ENCODE measurements around the gene TMED1.

TMED1 gene

DNA sequence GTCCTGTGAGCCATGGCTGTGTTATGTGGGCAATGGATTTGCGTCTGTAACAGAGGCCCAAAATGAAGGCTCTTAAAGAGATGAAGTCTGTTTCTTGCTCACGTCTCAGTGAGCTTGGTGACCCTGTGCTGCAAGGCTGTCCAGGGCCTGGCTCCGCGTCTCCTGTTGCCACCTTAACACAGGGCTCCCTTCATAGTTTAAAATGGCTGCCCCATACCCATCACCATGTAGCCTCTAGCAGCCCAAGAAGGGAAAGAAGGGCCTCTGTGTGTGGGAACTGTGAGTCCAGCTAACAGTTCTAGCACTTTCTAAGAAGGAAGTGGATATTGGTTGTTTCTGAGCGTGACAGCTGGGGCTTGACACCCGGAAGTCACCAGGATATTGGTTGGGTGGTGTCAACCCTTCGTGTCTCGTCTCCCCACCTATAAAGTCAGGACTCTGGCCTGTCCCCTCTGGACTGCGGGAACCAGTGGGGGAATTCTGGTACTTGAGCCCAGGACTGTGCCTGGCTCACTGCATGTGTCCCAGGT, 20.9 kb downstream of the TMED1 start:
- Histone ChIP-seq H3K9ac (ENCODE audit: insufficient read length) (no peak overlapping the region), H3K9me3 (ENCODE audit: low read depth, low read length) (no peaks in the 10 kb centered on the region), H3K4me3 (no peak overlapping the region), H3K36me3 (ENCODE audit: insufficient read depth, low read length) (peaks cover 26% of the 10 kb centered on the region), H3K27ac (peak overlapping the region; percentile 68; the same call in 1 of the 2 replicates)
- TF ChIP-seq EZH2 (IDR thresholded peaks at IDR 0.05) (no peak), FOXP2 (optimal IDR thresholded peaks at IDR 0.05; ENCODE audit: control extremely low read depth, extremely low read length, insufficient read depth) (no peak), POLR2AphosphoS5 (IDR thresholded peaks at IDR 0.05; ENCODE audit: borderline replicate concordance, low read depth, low read length) (no peak)
- DNase-seq (ENCODE audit: low read depth, low spot score), result no peak

DNA sequence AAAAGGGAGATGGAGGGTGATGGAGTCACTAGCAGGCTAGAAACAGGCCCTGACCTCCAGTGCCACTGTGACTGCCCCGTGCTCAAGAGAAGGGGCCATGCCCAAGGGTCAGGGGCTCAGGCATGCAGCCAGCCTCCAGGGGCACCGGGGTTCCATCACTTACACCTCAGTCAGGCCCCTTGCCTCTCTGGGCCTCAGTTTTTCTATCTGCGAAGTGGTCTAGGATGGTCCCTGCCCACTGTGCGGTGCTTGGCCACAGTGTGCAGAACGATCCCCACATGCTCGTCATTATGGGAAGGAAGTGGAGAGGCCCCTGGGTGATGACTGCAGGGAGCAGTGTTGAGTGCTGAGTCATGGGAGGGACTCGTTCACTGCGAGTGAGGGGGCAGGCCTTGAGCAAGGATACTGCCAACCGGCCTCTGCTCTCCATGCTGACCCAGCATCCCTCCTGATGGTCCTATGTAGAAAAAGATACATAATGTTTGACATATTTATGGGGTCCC, 23.1 kb downstream of the TMED1 start:
- DNase-seq (ENCODE audit: low read depth, low spot score), result no peak
- peaks cover 24% of the 10 kb centered on the region for H3K36me3 ChIP-seq (ENCODE audit: insufficient read depth, low read length)
- H3K9me3 ChIP-seq (ENCODE audit: low read depth, low read length), result no peaks in the 10 kb centered on the region
- H3K9ac ChIP-seq (ENCODE audit: insufficient read length), result peak overlapping the region; percentile 54
- peak overlapping the region; percentile 94 for H3K27ac ChIP-seq
- H3K4me3 ChIP-seq, result no peak overlapping the region
- TF ChIP-seq FOXP2 (optimal IDR thresholded peaks at IDR 0.05; ENCODE audit: control extremely low read depth, extremely low read length, insufficient read depth) (no peak), EZH2 (IDR thresholded peaks at IDR 0.05) (no peak), POLR2AphosphoS5 (IDR thresholded peaks at IDR 0.05; ENCODE audit: borderline replicate concordance, low read depth, low read length) (no peak; the same call in 1 of the 2 replicates)

DNA sequence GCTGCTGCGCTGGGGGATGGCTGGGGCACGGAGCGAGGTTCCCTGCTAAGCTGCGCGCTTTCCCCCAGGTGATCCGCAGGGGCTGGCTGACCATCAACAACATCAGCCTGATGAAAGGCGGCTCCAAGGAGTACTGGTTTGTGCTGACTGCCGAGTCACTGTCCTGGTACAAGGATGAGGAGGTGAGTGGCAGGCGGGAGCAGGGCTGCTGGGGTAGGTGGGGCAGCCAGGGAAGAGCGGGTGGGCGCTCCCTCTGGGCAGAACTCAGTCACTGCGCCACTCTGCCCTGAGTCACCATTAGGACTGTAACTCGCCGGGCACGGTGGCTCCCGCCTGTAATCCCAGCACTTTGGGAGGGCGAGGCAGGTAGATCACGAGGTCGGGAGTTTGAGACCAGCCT, 23.8 kb downstream of the TMED1 start:
- Histone ChIP-seq H3K9ac (ENCODE audit: insufficient read length) (no peak overlapping the region), H3K27ac (peak overlapping the region; percentile 68), H3K9me3 (ENCODE audit: low read depth, low read length) (no peaks in the 10 kb centered on the region), H3K4me3 (no peak overlapping the region), H3K36me3 (ENCODE audit: insufficient read depth, low read length) (peaks cover 24% of the 10 kb centered on the region)
- no peak for TF ChIP-seq EZH2 (IDR thresholded peaks at IDR 0.05)
- no peak for TF ChIP-seq POLR2AphosphoS5 (IDR thresholded peaks at IDR 0.05; ENCODE audit: borderline replicate concordance, low read depth, low read length)
- TF ChIP-seq FOXP2 (optimal IDR thresholded peaks at IDR 0.05; ENCODE audit: control extremely low read depth, extremely low read length, insufficient read depth), result no peak
- DNase-seq (ENCODE audit: low read depth, low spot score), result no peak

DNA sequence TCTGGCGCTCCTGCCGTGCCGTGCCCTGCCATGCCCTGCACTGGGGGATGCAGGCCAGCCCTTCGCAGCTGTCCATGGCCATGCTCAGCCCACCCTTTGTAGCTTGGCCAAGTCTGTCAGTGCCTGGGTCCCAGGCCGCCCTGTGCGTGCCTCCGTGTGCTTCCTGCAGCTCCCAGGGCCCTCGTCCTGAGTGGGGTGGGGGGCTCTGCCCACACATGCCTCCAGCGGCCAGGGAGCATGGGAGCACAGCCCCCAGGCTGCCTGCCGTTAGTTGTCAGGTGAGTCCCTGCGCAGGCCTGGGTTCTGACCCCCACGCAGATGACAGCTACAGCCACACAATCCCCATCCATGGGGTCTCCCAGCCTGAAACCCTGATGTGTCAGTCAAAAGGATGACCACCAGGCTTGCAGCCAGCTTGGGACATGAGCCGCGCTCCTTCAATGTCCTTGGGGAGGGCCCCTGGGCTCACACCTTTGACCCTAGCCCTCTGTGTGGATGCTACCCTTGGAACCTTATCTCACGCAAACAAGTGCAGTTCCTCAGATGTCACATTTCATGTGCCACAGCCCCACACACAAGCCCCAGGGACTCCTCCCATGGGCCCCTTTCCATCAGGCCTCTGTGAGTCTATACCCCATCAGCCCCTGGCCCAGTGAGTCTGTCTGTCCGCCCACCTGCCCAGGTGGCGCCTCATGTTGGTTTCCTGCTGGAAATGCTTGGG, 24.5 kb downstream of the TMED1 start:
- Histone ChIP-seq H3K36me3 (ENCODE audit: insufficient read depth, low read length) (peaks cover 24% of the 10 kb centered on the region), H3K9ac (ENCODE audit: insufficient read length) (no peak overlapping the region), H3K4me3 (no peak overlapping the region), H3K27ac (peak overlapping the region; percentile 68), H3K9me3 (ENCODE audit: low read depth, low read length) (no peaks in the 10 kb centered on the region)
- DNase-seq (ENCODE audit: low read depth, low spot score), result no peak
- TF ChIP-seq POLR2AphosphoS5 (IDR thresholded peaks at IDR 0.05; ENCODE audit: borderline replicate concordance, low read depth, low read length) (no peak), FOXP2 (optimal IDR thresholded peaks at IDR 0.05; ENCODE audit: control extremely low read depth, extremely low read length, insufficient read depth) (no peak), EZH2 (IDR thresholded peaks at IDR 0.05) (no peak)

DNA sequence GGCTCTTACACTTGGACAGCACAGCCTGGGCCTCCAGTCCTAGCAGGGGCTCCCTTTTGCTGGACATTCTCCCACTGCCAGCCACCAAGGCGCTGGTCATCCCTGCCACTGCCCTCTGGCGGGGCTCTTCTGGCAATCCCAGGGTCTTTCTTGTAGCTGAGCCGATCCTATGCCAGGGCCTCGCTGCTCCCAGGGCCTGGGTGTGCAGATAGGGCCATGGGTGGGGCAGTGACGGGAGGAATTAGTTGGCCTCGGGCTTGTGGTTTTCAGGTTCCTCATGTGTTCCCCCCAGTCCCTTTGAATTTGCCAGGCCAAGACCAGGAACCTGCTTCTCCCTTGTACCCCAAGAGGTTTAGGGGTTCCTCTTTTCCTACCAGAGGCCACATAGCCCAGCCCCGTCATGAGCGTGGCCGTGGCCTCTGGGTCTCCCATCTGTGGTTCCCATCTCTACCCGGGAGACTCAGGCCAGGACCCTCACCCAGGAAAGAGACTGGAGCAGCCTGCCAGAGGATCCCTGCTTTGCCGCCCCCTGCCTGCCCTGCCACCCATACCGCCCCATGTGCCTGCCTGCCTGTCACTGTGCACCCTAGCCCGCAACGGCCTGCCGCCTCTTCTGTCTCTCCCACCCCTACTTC, 26.2 kb downstream of the TMED1 start:
- no peak overlapping the region for H3K4me3 ChIP-seq
- TF ChIP-seq EZH2 (IDR thresholded peaks at IDR 0.05), result no peak
- no peak for TF ChIP-seq POLR2AphosphoS5 (IDR thresholded peaks at IDR 0.05; ENCODE audit: borderline replicate concordance, low read depth, low read length)
- TF ChIP-seq FOXP2 (optimal IDR thresholded peaks at IDR 0.05; ENCODE audit: control extremely low read depth, extremely low read length, insufficient read depth), result no peak
- DNase-seq (ENCODE audit: low read depth, low spot score), result no peak
- peaks cover 23% of the 10 kb centered on the region for H3K36me3 ChIP-seq (ENCODE audit: insufficient read depth, low read length)
- no peak overlapping the region for H3K9ac ChIP-seq (ENCODE audit: insufficient read length)
- H3K9me3 ChIP-seq (ENCODE audit: low read depth, low read length), result no peaks in the 10 kb centered on the region
- H3K27ac ChIP-seq, result no peak overlapping the region

DNA sequence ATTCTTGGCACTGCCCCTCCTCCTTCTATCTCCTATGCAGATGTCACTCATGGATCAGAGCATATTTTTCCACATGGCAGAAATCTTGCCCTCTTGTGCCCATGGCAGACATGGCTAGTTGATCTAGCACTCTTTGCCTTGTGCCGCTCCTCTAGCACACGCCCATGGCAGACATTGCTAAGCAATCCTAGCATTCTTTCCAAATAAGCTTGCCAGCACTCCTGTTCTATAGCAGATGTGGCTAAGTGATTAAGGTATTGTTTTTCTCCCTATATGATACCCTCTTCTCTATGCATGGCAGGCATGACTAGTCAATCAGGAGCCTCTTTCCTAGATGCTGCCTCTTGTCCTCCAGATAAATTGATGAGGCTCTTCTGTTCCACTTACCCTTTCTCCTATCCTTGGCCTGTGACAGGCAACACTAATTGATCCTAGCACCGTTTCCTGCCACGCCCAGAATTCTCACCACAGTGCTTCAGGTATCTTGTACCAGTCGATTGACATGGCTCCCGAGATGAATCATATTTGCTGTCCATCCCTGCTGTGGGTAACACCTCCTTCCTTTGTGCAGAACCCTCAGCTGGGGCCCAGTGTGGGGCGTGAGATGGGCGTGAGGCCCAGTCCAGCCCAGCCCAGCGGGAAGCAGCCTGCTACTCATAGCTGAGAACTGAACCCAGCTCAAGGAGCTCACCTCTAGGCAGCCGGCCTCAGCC, 26.9 kb downstream of the TMED1 start:
- H3K9ac ChIP-seq (ENCODE audit: insufficient read length), result no peak overlapping the region
- H3K27ac ChIP-seq, result no peak overlapping the region
- peaks cover 25% of the 10 kb centered on the region for H3K36me3 ChIP-seq (ENCODE audit: insufficient read depth, low read length)
- TF ChIP-seq EZH2 (IDR thresholded peaks at IDR 0.05) (no peak), FOXP2 (optimal IDR thresholded peaks at IDR 0.05; ENCODE audit: control extremely low read depth, extremely low read length, insufficient read depth) (no peak), POLR2AphosphoS5 (IDR thresholded peaks at IDR 0.05; ENCODE audit: borderline replicate concordance, low read depth, low read length) (no peak)
- H3K9me3 ChIP-seq (ENCODE audit: low read depth, low read length), result no peaks in the 10 kb centered on the region
- no peak for DNase-seq (ENCODE audit: low read depth, low spot score)
- no peak overlapping the region for H3K4me3 ChIP-seq

DNA sequence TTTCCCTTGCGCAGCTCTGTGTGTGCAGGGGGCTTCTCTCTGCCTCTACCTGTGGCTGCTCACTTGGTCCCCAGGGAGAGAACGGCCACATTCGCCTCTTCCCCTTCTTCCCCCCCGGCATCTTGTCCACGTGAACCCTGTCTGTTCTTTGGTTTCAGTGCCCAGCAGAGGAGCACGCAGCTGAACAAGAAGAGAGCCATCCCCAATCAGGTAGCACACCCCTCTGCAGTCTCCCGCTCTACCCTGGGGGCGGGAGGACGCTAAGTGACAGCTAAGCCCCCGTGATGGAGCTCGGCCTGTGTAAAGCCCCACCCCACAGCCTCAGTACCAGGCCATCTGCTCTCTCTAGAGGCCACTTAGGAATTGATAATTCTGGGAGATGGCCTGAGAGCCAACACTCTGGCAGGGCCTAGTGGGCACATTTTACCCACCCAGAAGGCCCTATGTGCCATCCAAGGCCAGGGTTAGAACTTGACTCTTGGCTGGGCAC, 30.2 kb downstream of the TMED1 start:
- peaks cover 39% of the 10 kb centered on the region for H3K36me3 ChIP-seq (ENCODE audit: insufficient read depth, low read length)
- no peaks in the 10 kb centered on the region for H3K9me3 ChIP-seq (ENCODE audit: low read depth, low read length)
- TF ChIP-seq POLR2AphosphoS5 (IDR thresholded peaks at IDR 0.05; ENCODE audit: borderline replicate concordance, low read depth, low read length) (no peak), FOXP2 (optimal IDR thresholded peaks at IDR 0.05; ENCODE audit: control extremely low read depth, extremely low read length, insufficient read depth) (no peak), EZH2 (IDR thresholded peaks at IDR 0.05) (no peak)
- DNase-seq (ENCODE audit: low read depth, low spot score), result no peak
- no peak overlapping the region for H3K9ac ChIP-seq (ENCODE audit: insufficient read length)
- no peak overlapping the region for H3K27ac ChIP-seq
- no peak overlapping the region for H3K4me3 ChIP-seq
